ENCODE data around the gene PRUNE1.
A peak's percentile ranks its signal among the peaks of the same experiment; 100 is the strongest.

PRUNE1 gene, protein sequence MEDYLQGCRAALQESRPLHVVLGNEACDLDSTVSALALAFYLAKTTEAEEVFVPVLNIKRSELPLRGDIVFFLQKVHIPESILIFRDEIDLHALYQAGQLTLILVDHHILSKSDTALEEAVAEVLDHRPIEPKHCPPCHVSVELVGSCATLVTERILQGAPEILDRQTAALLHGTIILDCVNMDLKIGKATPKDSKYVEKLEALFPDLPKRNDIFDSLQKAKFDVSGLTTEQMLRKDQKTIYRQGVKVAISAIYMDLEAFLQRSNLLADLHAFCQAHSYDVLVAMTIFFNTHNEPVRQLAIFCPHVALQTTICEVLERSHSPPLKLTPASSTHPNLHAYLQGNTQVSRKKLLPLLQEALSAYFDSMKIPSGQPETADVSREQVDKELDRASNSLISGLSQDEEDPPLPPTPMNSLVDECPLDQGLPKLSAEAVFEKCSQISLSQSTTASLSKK

GRCh38 chr1:151008244-151009205 lies at the start of gene PRUNE1:
PRUNE1 (plus strand) TSS chr1:151008449; CDS start chr1:151008633, 184 bp downstream.
- peak; percentile 90 for DNase-seq

DNA sequence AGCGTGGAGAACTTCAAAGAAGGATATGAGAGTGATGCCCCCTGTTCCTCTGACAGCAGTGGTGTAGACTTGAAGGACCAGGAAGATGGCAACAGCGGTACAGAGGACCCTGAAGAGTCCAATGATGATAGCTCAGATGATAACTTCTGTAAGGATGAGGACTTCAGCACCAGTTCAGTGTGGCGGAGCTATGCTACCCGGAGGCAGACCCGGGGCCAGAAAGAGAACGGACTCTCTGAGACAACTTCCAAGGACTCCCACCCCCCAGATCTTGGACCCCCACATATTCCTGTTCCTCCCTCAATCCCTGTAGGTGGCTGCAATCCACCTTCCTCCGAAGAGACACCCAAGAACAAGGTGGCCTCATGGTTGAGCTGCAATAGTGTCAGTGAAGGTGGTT lies 47.6 kb upstream of the PRUNE1 start:
- DNase-seq = no peak

- DNase-seq = no peak
These were observed 46.5 kb upstream of the PRUNE1 start for GRCh38 chr1:150961756-150962155.

GRCh38 chr1:150963321-150964163 lies 44.7 kb upstream of the PRUNE1 start:
- no peak for DNase-seq

- no peak for DNase-seq
These were observed 44.1 kb upstream of the PRUNE1 start for GRCh38 chr1:150964164-150964489.

DNA sequence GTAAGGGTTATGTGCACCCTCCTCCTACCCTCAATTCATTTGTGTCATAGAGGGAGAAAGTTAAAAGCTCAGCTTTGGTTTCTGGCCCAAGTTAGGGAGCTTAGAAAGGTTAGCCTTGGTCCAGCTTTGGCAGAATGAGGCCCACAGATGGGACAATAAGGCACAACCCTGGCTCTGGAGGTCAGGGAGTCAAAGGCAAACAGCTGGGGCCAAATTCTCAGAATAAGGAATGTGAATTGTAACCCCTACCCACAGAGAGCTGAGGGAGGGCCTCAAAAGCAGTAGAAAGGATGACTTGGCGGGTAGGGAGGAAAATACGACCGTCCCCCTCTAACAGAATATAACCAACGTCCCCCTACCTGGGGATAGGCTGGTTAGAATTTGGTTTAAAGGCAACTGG lies 42.6 kb upstream of the PRUNE1 start:
- no peak for DNase-seq

DNA sequence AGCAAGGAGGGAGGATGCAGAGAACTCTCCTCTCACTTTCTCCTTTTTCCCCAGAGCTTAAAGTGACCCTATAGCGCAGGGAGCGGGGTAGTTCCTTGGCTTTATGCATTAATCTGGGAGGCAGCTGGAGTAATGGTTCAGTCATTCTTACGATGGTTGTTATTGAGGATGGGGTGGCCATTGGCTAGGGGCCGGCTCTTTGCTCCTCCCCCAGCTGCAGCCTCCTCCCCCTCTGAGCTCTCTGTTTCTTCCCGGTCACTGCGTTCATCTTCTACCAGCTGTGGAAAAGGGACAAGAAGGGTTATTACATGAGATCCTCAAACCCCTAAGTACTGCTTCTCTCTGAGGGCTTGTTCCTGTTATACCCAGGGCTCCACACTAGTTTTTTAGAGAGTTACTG lies 42.2 kb upstream of the PRUNE1 start:
- no peak for DNase-seq

- no peak for DNase-seq
These were observed 40.3 kb upstream of the PRUNE1 start for GRCh38 chr1:150967936-150968335.

GRCh38 chr1:150968491-150968890 lies 39.8 kb upstream of the PRUNE1 start:
- DNase-seq = no peak

- DNase-seq = no peak
These were observed 38.6 kb upstream of the PRUNE1 start for GRCh38 chr1:150969626-150970025.

- DNase-seq = no peak
These were observed 37.3 kb upstream of the PRUNE1 start for GRCh38 chr1:150970808-150971582.

DNA sequence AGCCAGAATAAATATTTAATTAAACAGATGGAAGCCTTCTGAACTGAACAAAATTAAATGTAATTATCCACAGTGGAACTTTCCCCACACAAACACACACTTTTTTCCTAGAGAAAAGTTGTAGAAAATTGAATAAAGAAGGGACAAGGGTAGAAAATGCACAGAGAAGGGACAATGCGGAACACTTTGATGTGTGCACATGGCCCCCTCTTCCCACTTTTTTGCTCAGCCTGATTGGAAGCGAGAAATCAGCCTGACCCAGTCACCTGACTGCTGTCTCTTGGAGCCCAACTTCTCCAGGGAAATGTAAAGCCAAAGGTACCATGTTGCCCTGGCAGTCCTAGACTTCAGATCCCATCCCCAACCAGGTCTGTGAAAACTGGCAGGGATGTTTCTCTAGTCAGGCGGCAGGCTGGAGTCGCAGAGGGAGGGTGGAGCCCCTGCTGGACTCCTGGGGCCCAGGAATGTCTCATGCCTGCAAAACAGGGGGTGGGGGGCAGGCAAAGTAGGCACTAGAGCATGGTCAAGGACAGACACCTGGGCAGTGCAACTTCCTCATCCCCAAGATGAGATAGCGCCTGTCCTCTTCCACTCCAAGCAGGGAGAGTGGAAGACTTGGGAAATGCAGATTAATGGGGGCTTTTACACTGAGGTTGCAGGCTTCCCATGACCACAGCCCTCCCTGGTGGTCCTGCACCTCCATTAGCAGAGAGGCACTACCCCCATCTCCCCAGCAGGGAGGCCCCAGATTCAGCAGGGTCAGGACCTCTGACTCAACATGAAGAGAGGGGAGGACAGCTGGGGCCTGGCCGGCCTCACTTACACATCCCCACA lies 36.4 kb upstream of the PRUNE1 start:
- no peak for DNase-seq

GRCh38 chr1:150972417-150972940 lies 35.8 kb upstream of the PRUNE1 start:
- no peak for DNase-seq

DNA sequence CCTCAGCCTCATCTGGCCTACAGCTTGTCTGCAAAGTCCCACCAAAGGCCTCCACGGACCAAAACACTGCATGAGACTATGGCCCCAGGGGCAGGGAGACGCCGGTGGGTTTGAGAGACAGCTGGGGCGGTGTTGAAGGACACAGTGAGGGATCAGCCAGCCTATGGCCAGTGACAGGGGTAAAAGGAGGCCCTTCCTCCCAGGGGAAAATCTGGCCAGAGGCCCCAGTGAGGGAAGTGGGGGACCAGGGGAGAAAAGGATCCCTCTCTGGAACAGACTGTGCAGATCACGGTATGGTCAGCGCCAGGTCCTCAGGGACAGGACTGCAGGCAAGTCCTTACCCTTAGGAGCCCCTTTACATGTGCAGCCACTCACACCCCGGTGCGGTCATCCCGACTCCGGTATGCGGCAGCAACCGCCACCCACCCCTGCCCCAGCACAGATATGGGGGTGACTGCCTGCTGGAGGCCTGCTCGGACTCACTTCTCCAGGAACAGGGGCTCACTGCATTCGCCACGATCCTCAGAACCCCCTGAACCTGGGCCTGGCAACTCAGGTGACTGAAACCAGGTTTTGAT lies 34.9 kb upstream of the PRUNE1 start:
- peak; percentile 37 for DNase-seq

GRCh38 chr1:150973836-150974579 lies 34.2 kb upstream of the PRUNE1 start:
- no peak for DNase-seq

DNA sequence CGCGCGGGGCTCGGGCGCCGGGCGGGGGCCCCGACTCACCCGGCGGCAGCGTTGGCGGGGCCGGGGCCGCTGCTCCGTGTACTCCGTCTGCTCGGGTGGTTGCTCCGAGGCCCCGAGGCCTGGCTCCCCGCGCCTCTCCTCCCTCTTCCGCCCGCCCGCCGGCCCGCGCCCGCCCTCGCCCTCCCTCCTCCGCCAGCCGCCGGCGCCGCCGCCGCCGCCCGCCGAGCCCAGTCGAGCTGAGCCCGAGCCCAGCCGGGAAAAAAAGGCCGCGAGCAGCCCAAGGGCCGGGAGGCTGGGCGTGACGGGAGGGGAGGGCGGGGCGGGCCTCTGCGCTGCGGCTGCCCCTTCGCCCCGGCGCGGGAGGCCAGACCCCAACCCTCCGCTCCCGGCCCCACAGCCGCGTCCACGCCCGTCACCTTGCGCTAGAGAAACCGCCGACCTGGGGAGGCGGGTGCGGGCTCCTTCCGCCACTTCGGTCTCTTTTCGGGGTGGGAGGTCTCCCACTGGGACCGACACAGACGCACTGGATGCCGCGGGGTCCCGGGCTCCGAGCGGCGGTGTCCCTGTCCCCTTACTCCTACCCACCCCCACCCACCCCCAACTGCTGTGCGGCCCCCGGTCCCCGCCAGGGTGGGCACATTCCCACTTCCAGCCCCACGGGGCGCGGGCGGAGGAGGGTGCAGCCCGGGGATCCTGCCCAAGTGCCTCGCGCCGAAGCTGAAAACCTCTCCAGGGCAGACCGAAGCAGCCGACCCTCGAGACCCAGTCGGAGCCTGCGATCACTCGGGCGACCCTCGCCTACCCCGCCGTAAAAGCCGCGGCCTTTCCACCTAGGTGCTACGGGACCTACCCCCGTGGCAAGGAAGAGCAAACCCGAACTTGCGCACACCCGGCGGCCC lies 33.4 kb upstream of the PRUNE1 start, which contains the start of gene CERS2:
CERS2 (minus strand) TSS at position 256 of the 899 bp plus-strand sequence. CDS start 5,745 bp downstream, outside the sequence.
- peak; percentile 82 for DNase-seq

GRCh38 chr1:150976401-150976821 lies 31.8 kb upstream of the PRUNE1 start:
- DNase-seq = no peak

Measured in 8988T (cell line).